OCI-LY1 (cell line): ENCODE data around the gene BBS9.

Experiments
- CTCF ChIP-seq: fragments of 200-600 bp; sonication (generic), shearing (Covaris generic); IDR thresholded peaks from 2 replicates; pipeline ENCODE4 v1.5.1; 2017; ENCODE audit warnings: mild to moderate bottlenecking, antibody characterized with exemption, low read length, moderate library complexity, mixed read lengths
- EZH2 ChIP-seq: fragments of 200-600 bp; sonication (generic), shearing (Covaris generic); IDR thresholded peaks from 2 replicates; pipeline ENCODE4 v1.8.0; 2017; ENCODE audit warnings: borderline replicate concordance, mixed run types, mild to moderate bottlenecking, antibody characterized with exemption, low read length, moderate library complexity, mixed read lengths

GRCh38 chr7:33130184-33130583 is 820 bp downstream of the BBS9 start:
- no peak for TF ChIP-seq CTCF
- TF ChIP-seq EZH2: no peak
